K562 (cell line): ENCODE data around the gene FOXR1. TPM values are rescaled to one million over a fixed set of nuclear protein-coding genes. Genes with fewer than 3 reads are reported as not detected.

Experiments
- ATAC-seq: fragments of 200-7000 bp; cut with Tn5 transposase; 3 replicates; pipeline ENCODE4 v1.9.1; 2020; ENCODE audit warnings: moderate library complexity
- BruUV-seq: library from RNA; stranded (reverse); fragments of 400-500 nt; replicated peaks from 2 replicates; lab custom pipeline; 2021; lab: Mats Ljungman, UMichigan
- CTCF ChIA-PET: fragments of 300-600 bp; formaldehyde crosslinking; extraction: SDS; loops from one replicate; lab custom pipeline; 2021; ENCODE audit warnings: low intra/inter-chr PET ratio; lab: Yijun Ruan, JAX
- POLR2A ChIA-PET: fragments of 300-600, 350-650 bp; sonication (Branson Sonifier 250); formaldehyde crosslinking; extraction: SDS; loops from one replicate; lab custom pipeline; 2021; ENCODE audit warnings: antibody characterized with exemption, inconsistent platforms; lab: Yijun Ruan, JAX
- DNase-seq, 4 experiments: peaks; one replicate each; pipeline versions ENCODE4 v3.0.0 to v3.0.0-alpha.2; 2011 to 2018; ENCODE audit warnings: low spot score in 3 of 4, mixed read lengths in 3 of 4; ENCODE audit errors: extremely low read depth in 1 of 4
- FAIRE-seq: peaks from 2 replicates; lab custom pipeline; 2011; peaks lifted over from hg19 to GRCh38; lab: Jason Lieb, UNC
- H2AFZ ChIP-seq: 2 replicates; pipeline ENCODE4 v1.6.0; 2011; ENCODE audit warnings: low read depth, low read length, control low read depth, inconsistent platforms
- H3K27ac ChIP-seq: fragments of 200-600 bp; 3 replicates; pipeline ENCODE4 v1.8.0; 2011; ENCODE audit warnings: low read depth, mild to moderate bottlenecking, control low read depth, inconsistent platforms, low read length, moderate library complexity, mixed read lengths; ENCODE audit errors: extremely low read depth
- H3K27me3 ChIP-seq, 2 experiments: fragments of 300-600 bp in 1 of 2; 2 replicates in 1 of 2; 3 replicates in 1 of 2; pipeline versions ENCODE4 v1.6.0 to v1.8.0; 2011; ENCODE audit warnings: inconsistent platforms in 2 of 2, low read length in 2 of 2, mild to moderate bottlenecking in 1 of 2, mixed read lengths in 1 of 2, moderate library complexity in 1 of 2; ENCODE audit not compliant: control insufficient read depth in 2 of 2, insufficient read depth in 2 of 2
- H3K36me3 ChIP-seq: fragments of 300-600 bp; 3 replicates; pipeline ENCODE4 v1.8.0; 2011; ENCODE audit warnings: mild to moderate bottlenecking, low read length, inconsistent platforms; ENCODE audit not compliant: control insufficient read depth, insufficient read depth
- H3K4me1 ChIP-seq, 2 experiments: fragments of 200-600 bp in 1 of 2; replicated peaks in 1 of 2; 2 replicates in 1 of 2; 3 replicates in 1 of 2; pipeline versions ENCODE4 v1.5.1 to v1.8.0; 2011; ENCODE audit warnings: inconsistent platforms in 2 of 2, low read length in 2 of 2, mild to moderate bottlenecking in 1 of 2, mixed read lengths in 1 of 2, moderate library complexity in 1 of 2; ENCODE audit not compliant: control insufficient read depth in 2 of 2, insufficient read depth in 2 of 2
- H3K4me2 ChIP-seq: 2 replicates; pipeline ENCODE4 v1.6.1; 2011; ENCODE audit warnings: low read length, control low read depth, inconsistent platforms, mixed read lengths; ENCODE audit not compliant: insufficient read depth
- H3K4me3 ChIP-seq: fragments of 200-600 bp; sonication (generic), shearing (Covaris generic); 2 replicates; pipeline ENCODE4 v1.5.1; 2016; ENCODE audit warnings: control low read depth, inconsistent platforms
- H3K79me2 ChIP-seq: fragments of 200-600 bp; 3 replicates; pipeline ENCODE4 v1.8.0; 2011; ENCODE audit warnings: low read length, inconsistent platforms; ENCODE audit not compliant: control insufficient read depth, insufficient read depth
- H3K9ac ChIP-seq, 2 experiments: 2 replicates each; pipeline versions ENCODE4 v1.6.0 to v1.6.1; 2011; ENCODE audit warnings: low read depth in 2 of 2, low read length in 2 of 2, control low read depth in 1 of 2, inconsistent platforms in 1 of 2, mild to moderate bottlenecking in 1 of 2, mixed read lengths in 1 of 2; ENCODE audit not compliant: insufficient read depth in 1 of 2
- H3K9me1 ChIP-seq: one replicate; pipeline ENCODE4 v1.6.0; 2011; ENCODE audit warnings: inconsistent platforms, mild to moderate bottlenecking, low read length, moderate library complexity; ENCODE audit not compliant: control insufficient read depth, insufficient read depth
- H3K9me3 ChIP-seq: replicated peaks from 2 replicates; pipeline ENCODE4 v1.5.1; 2011; ENCODE audit warnings: low read depth, low read length, inconsistent platforms; ENCODE audit not compliant: control insufficient read depth, insufficient read depth
- H4K20me1 ChIP-seq: replicated peaks from 2 replicates; pipeline ENCODE4 v1.6.1; 2011; ENCODE audit warnings: low read length, inconsistent platforms, mixed read lengths; ENCODE audit not compliant: control insufficient read depth, insufficient read depth
- ARHGAP35 ChIP-seq: fragments of 450-650 bp; IDR thresholded peaks from 2 replicates; pipeline ENCODE4 v1.6.1; 2018; ENCODE audit not compliant: partially characterized antibody
- ARID1B ChIP-seq: fragments of 450-650 bp; IDR thresholded peaks from 2 replicates; pipeline ENCODE4 v1.6.1; 2016; ENCODE audit warnings: antibody characterized with exemption, mild to moderate bottlenecking, inconsistent platforms
- BCOR ChIP-seq: fragments of 450-650 bp; IDR thresholded peaks from 2 replicates; pipeline ENCODE4 v1.6.1; 2016
- CREB1 ChIP-seq, 2 experiments: sonication (generic) in 1 of 2; formaldehyde crosslinking in 1 of 2; IDR thresholded peaks; 2 replicates each; pipeline versions ENCODE4 v1.6.1 to v1.8.0; 2012 to 2022; ENCODE audit warnings: inconsistent platforms in 1 of 2, mild to moderate bottlenecking in 1 of 2, missing genetic modification reagents in 1 of 2, moderate library complexity in 1 of 2
- DPF2 ChIP-seq: fragments of 450-650 bp; IDR thresholded peaks from 2 replicates; pipeline ENCODE4 v1.6.1; 2016
- ELF2 ChIP-seq: fragments of 250-450 bp; sonication (Bioruptor Pico); IDR thresholded peaks from 2 replicates; pipeline ENCODE4 v1.5.0; 2021; ENCODE audit warnings: mild to moderate bottlenecking
- HCFC1 ChIP-seq: IDR thresholded peaks from 2 replicates; pipeline ENCODE4 v1.6.1; 2012; ENCODE audit warnings: low read depth, low read length, improper control_type of control experiment
- HNRNPL ChIP-seq: fragments of 200-400 bp; formaldehyde crosslinking; IDR thresholded peaks from 2 replicates; pipeline ENCODE4 v1.6.1; 2017; ENCODE audit warnings: low read depth, mild to moderate bottlenecking, low read length
- KDM4B ChIP-seq, 2 experiments: fragments of 450-650 bp in 1 of 2; sonication (generic) in 1 of 2; IDR thresholded peaks; 2 replicates each; pipeline ENCODE4 v1.6.1; 2016 to 2017; ENCODE audit warnings: borderline replicate concordance in 2 of 2, antibody characterized with exemption in 1 of 2, low read depth in 1 of 2, mild to moderate bottlenecking in 1 of 2
- MAFK ChIP-seq: IDR thresholded peaks from 2 replicates; pipeline ENCODE4 v1.6.1; 2011; ENCODE audit warnings: low read length, improper control_type of control experiment
- MECOM ChIP-seq: fragments of 250-450 bp; sonication (Bioruptor Pico); IDR thresholded peaks from 2 replicates; pipeline ENCODE4 v1.8.0; 2022; ENCODE audit warnings: inconsistent platforms
- MTA3 ChIP-seq: fragments of 450-650 bp; formaldehyde crosslinking; IDR thresholded peaks from 2 replicates; pipeline ENCODE4 v1.6.1; 2017; ENCODE audit warnings: mild to moderate bottlenecking, borderline replicate concordance
- NUFIP1 ChIP-seq: fragments of 450-650 bp; IDR thresholded peaks from 2 replicates; pipeline ENCODE4 v1.6.1; 2018; ENCODE audit not compliant: partially characterized antibody
- PKNOX1 ChIP-seq: fragments of 450-650 bp; IDR thresholded peaks from 2 replicates; pipeline ENCODE4 v1.6.1; 2016
- POLR3A ChIP-seq: IDR thresholded peaks from 2 replicates; pipeline ENCODE4 v1.6.1; 2011; ENCODE audit warnings: borderline replicate concordance, mild to moderate bottlenecking, moderate library complexity; ENCODE audit not compliant: insufficient read length, insufficient read depth; ENCODE audit errors: extremely low read depth
- RBBP5 ChIP-seq: fragments of 200-600 bp; sonication (generic); IDR thresholded peaks from 2 replicates; pipeline ENCODE4 v1.6.1; 2012; ENCODE audit warnings: borderline replicate concordance, mild to moderate bottlenecking, low read length, control low read depth, inconsistent platforms; ENCODE audit not compliant: insufficient read depth, poor library complexity, severe bottlenecking
- TAF1 ChIP-seq: IDR thresholded peaks from 2 replicates; pipeline ENCODE4 v1.6.1; 2011; ENCODE audit warnings: mild to moderate bottlenecking, low read length, moderate library complexity; ENCODE audit not compliant: insufficient read depth, control insufficient read depth, severe bottlenecking; ENCODE audit errors: extremely low read depth
- TEAD4 ChIP-seq, 2 experiments: sonication (generic) in 1 of 2; formaldehyde crosslinking in 1 of 2; IDR thresholded peaks; 2 replicates each; pipeline versions ENCODE4 v1.6.1 to v1.8.0; 2012 to 2022; ENCODE audit warnings: borderline replicate concordance in 1 of 2, inconsistent platforms in 1 of 2, low read length in 1 of 2, mild to moderate bottlenecking in 1 of 2, missing genetic modification reagents in 1 of 2
- ZC3H11A ChIP-seq: IDR thresholded peaks from 2 replicates; pipeline ENCODE4 v1.6.1; 2012; ENCODE audit warnings: low read depth, low read length, improper control_type of control experiment
- WGBS: fragments of 100-300 bp; shearing (Covaris generic); methylation state at CpG from one replicate; pipeline ENCODE4 v1.1.6; 2016; ENCODE audit warnings: low coverage, mixed read lengths; ENCODE audit not compliant: insufficient coverage; ENCODE audit errors: missing lambda C conversion rate; 5-methylcytosine and 5-hydroxymethylcytosine counted together
- in situ Hi-C: fragments of 300-500 bp; cut with MboI; formaldehyde crosslinking; loops from 4 replicates; pipeline ENCODE4 v1.15.0; 2018; ENCODE audit warnings: inconsistent platforms, mixed read lengths
- intact Hi-C: fragments of 100-400 bp; cut with micrococcal nuclease; formaldehyde crosslinking; loops from 2 replicates; pipeline ENCODE4 v1.14.2; 2022
- polyA plus RNA-seq, 8 experiments: library from polyadenylated mRNA; depleted of rRNA in 4 of 8; stranded (reverse) in 5 of 8; unstranded in 3 of 8; fragments of >200 nt; fragmentation: Nextera tagmentation in 2 of 8; fragmentation: Illumina TruSeq in 1 of 8; extraction: Ambion mirVana in 2 of 8; extraction: Trizol in 1 of 8; gene quantifications; 2 replicates each; pipeline versions ENCODE4 v1.2.1 to v1.2.3, GENCODE V29; 2011 to 2014; ENCODE audit warnings: inconsistent platforms in 1 of 8, missing spikeins in 1 of 8
- total RNA-seq, 7 experiments: library from RNA; depleted of rRNA in 6 of 7; stranded (reverse); fragments of >200 nt in 6 of 7; fragmentation: Illumina TruSeq in 2 of 7; extraction: Trizol in 2 of 7; gene quantifications; 2 replicates each; pipeline versions ENCODE4 v1.2.1 to v1.2.3, GENCODE V29; 2011 to 2021; ENCODE audit warnings: low replicate concordance in 1 of 7
- TF ChIP-seq, protein P1 (sequence below): fragments of 250-450 bp; sonication (Bioruptor Pico); IDR thresholded peaks from 2 replicates; pipeline ENCODE4 v1.4.0; 2020; ENCODE audit warnings: mild to moderate bottlenecking, moderate library complexity

Gene FOXR1
- total and polyA plus RNA-seq, 9 of the 15 experiments (the other 6 are each of a cell fraction or from before 2014, with no cell fraction given), result not detected

- ATAC-seq, result peak; percentile 44
- CTCF ChIA-PET, result no interaction called here
- TF ChIP-seq MAFK, result no peak
- TF ChIP-seq BCOR, result no peak
- no peak for TF ChIP-seq ZC3H11A
- TF ChIP-seq DPF2, result peak; percentile 72
- TF ChIP-seq RBBP5, result no peak
- no peak for TF ChIP-seq KDM4B (IDR thresholded peaks at IDR 0.05; ENCODE audit: borderline replicate concordance in 2 of 2, low read depth in 1 of 2)
- no peak for TF ChIP-seq NUFIP1
- no peak for TF ChIP-seq HCFC1
- no peak for TF ChIP-seq PKNOX1
- no peak for TF ChIP-seq TAF1
- no peak for TF ChIP-seq POLR3A
- TF ChIP-seq HNRNPL, result no peak
- TF ChIP-seq ARHGAP35, result no peak
- TF ChIP-seq TEAD4 (IDR thresholded peaks at IDR 0.05; ENCODE audit: low read length), result peak; percentile 64
- no peak for TF ChIP-seq TEAD4 (CRISPR knock-in tag; IDR thresholded peaks at IDR 0.05; ENCODE audit: borderline replicate concordance)
- TF ChIP-seq CREB1 (IDR thresholded peaks at IDR 0.05), result no peak
- TF ChIP-seq CREB1 (CRISPR knock-in tag; IDR thresholded peaks at IDR 0.05), result no peak
- TF ChIP-seq ARID1B, result 0 out of 2 replicates have a peak, but pooled peaks have one; percentile 30
- TF ChIP-seq MECOM (CRISPR knock-in tag), result no peak
- no peak for TF ChIP-seq ELF2 (CRISPR knock-in tag)
- TF ChIP-seq, protein P1, sequence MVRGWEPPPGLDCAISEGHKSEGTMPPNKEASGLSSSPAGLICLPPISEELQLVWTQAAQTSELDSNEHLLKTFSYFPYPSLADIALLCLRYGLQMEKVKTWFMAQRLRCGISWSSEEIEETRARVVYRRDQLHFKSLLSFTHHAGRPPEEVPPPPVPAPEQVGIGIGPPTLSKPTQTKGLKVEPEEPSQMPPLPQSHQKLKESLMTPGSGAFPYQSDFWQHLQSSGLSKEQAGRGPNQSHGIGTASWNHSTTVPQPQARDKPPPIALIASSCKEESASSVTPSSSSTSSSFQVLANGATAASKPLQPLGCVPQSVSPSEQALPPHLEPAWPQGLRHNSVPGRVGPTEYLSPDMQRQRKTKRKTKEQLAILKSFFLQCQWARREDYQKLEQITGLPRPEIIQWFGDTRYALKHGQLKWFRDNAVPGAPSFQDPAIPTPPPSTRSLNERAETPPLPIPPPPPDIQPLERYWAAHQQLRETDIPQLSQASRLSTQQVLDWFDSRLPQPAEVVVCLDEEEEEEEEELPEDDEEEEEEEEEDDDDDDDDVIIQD (CRISPR knock-in tag), result no peak
- TF ChIP-seq MTA3, result no peak
Measured at GRCh38 chr11:118998822-118999221, 27.3 kb downstream of the FOXR1 start.

More at GRCh38 chr11:118998822-118999221, 27.3 kb downstream of the FOXR1 start:
- WGBS, result 8% methylated on average over 6 of the region's 6 CpGs
- Histone ChIP-seq H3K36me3 (peaks cover 38% of the 10 kb centered on the region; the same call in 2 of the 3 replicates), H3K79me2 (peaks cover 30% of the 10 kb centered on the region), H3K4me2 (peak overlapping the region; percentile 100), H3K9me1 (no peaks in the 10 kb centered on the region), H2AFZ (peak overlapping the region; percentile 90), H3K4me3 (peak overlapping the region; percentile 83), H3K27me3 (no peaks in the 10 kb centered on the region), H4K20me1 (no peaks in the 10 kb centered on the region), H3K9me3 (no peaks in the 10 kb centered on the region), H3K27ac (peak overlapping the region; percentile 46; the same call in 1 of the 3 replicates), H3K4me1 (peaks cover 9 to 13% of the 10 kb centered on the region in 2 experiments; a peak in 4 of 5 replicates), H3K9ac (peak overlapping the region; percentile 77 to 91)
- FAIRE-seq, result peak; percentile 74
- intact Hi-C loops (loop anchor here (1.0 kb wide), 1 partner anchor 19 kb away; the partner anchor contains the start of genes RPS25 and TRAPPC4), in situ Hi-C loops (no loop called here)
- no TSS peak for BruUV-seq
- DNase-seq, result peak; percentile 28 to 67 (median 40)
- POLR2A ChIA-PET, result interaction anchor here (1.5 to 2.3 kb wide), 3 partner anchors 9 to 20 kb away, joined by 4 to 12 read pairs (median 7); partner anchors contain the start of genes RPS25 and TRAPPC4
